ENCODE results near the gene MN1.

GRCh38 chr22:27805841-27806240 lies 4.3 kb upstream of the MN1 start:
- TF ChIP-seq CTCF (IDR thresholded peaks at IDR 0.05) (no peak), POLR2A (IDR thresholded peaks at IDR 0.05) (no peak)
